ENCODE measurements around the gene SNAPC2. TPM values are rescaled to one million over a fixed set of nuclear protein-coding genes. Genes with fewer than 3 reads are reported as not detected.
"Not testable (repeated sequence)": the region's sequence is repeated elsewhere in the genome, so short reads cannot be mapped to it uniquely, and the experiment has no call there.

The SNAPC2 gene
- total RNA-seq, 1 donor from 2014 or later, result 10.3 TPM

- intact Hi-C loops (cut with DNase I), result loop anchor here (1.0 to 5.0 kb wide), 3 partner anchors 59 to 309 kb away; no protein-coding TSS in a partner anchor
- peak; percentile 90 for DNase-seq (ENCODE audit: missing footprints)
- peak; percentile 67 for ATAC-seq
Observed at GRCh38 chr19:7944177-7944761, 24.1 kb downstream of the SNAPC2 start.

- DNase-seq (ENCODE audit: missing footprints), result no peak
- ATAC-seq, result no peak
- intact Hi-C loops (cut with DNase I), result no loop called here
Observed at GRCh38 chr19:7947939-7948338, 27.8 kb downstream of the SNAPC2 start.

- intact Hi-C loops (cut with DNase I), result no loop called here
- DNase-seq (ENCODE audit: missing footprints), result no peak
- no peak for ATAC-seq
Observed at GRCh38 chr19:7953060-7953459, 32.9 kb downstream of the SNAPC2 start.

GRCh38 chr19:7953576-7953975 is 33.4 kb downstream of the SNAPC2 start:
- ATAC-seq (no peak), DNase-seq (ENCODE audit: missing footprints) (no peak)
- intact Hi-C loops (cut with DNase I), result no loop called here

- DNase-seq (ENCODE audit: missing footprints) (no peak), ATAC-seq (no peak)
- intact Hi-C loops (cut with DNase I), result no loop called here
Observed at GRCh38 chr19:7955696-7956095, 35.6 kb downstream of the SNAPC2 start.

GRCh38 chr19:7959211-7959610 is 39.1 kb downstream of the SNAPC2 start:
- intact Hi-C loops (cut with DNase I), result no loop called here
- DNase-seq (ENCODE audit: missing footprints) (no peak), ATAC-seq (no peak)

- ATAC-seq; DNase-seq (ENCODE audit: missing footprints); intact Hi-C loops (cut with DNase I): not testable (repeated sequence)
Observed at GRCh38 chr19:7961082-7961481, 40.9 kb downstream of the SNAPC2 start.

- ATAC-seq, result no peak
- no peak for DNase-seq (ENCODE audit: missing footprints)
- intact Hi-C loops (cut with DNase I), result no loop called here
Observed at GRCh38 chr19:7961920-7962626, 41.9 kb downstream of the SNAPC2 start.

GRCh38 chr19:7962644-7963268 is 42.6 kb downstream of the SNAPC2 start:
- no peak for ATAC-seq
- DNase-seq (ENCODE audit: missing footprints), result peak; percentile 17
- intact Hi-C loops (cut with DNase I), result no loop called here

- DNase-seq (ENCODE audit: missing footprints) (peak; percentile 64), ATAC-seq (no peak)
- intact Hi-C loops (cut with DNase I), result no loop called here
Observed at GRCh38 chr19:7963566-7963965, 43.4 kb downstream of the SNAPC2 start.

- ATAC-seq (no peak), DNase-seq (ENCODE audit: missing footprints) (no peak)
- intact Hi-C loops (cut with DNase I), result no loop called here
Observed at GRCh38 chr19:7965259-7965841, 45.2 kb downstream of the SNAPC2 start.

GRCh38 chr19:7965921-7966665 is 46.0 kb downstream of the SNAPC2 start:
- ATAC-seq, result no peak
- intact Hi-C loops (cut with DNase I), result no loop called here
- DNase-seq (ENCODE audit: missing footprints), result no peak

- intact Hi-C loops (cut with DNase I), result no loop called here
- ATAC-seq (no peak), DNase-seq (ENCODE audit: missing footprints) (no peak)
Observed at GRCh38 chr19:7968008-7968795, 48.1 kb downstream of the SNAPC2 start.

GRCh38 chr19:7968796-7969554 is 48.8 kb downstream of the SNAPC2 start:
- DNase-seq (ENCODE audit: missing footprints) (no peak), ATAC-seq (no peak)
- intact Hi-C loops (cut with DNase I), result no loop called here

GRCh38 chr19:7969555-7969939 is 49.4 kb downstream of the SNAPC2 start:
- DNase-seq (ENCODE audit: missing footprints) (no peak), ATAC-seq (no peak)
- intact Hi-C loops (cut with DNase I), result no loop called here

- no peak for ATAC-seq
- DNase-seq (ENCODE audit: missing footprints), result no peak
- intact Hi-C loops (cut with DNase I), result loop anchor here (5.0 kb wide), 1 partner anchor 281 kb away; no protein-coding TSS in a partner anchor
Observed at GRCh38 chr19:7970716-7971448, 50.7 kb downstream of the SNAPC2 start.

Data from Right ventricle myocardium inferior (tissue), 1 donor.